GM12872 (cell line): Measurements from ENCODE around the gene LIN54.

ENCODE experiments used
- CTCF ChIP-seq: IDR thresholded peaks from 3 replicates; pipeline ENCODE4 v1.5.1; 2011; ENCODE audit warnings: low read depth, mild to moderate bottlenecking, low read length, moderate library complexity; ENCODE audit not compliant: insufficient read depth

The LIN54 gene

GRCh38 chr4:83010522-83011318 is at the start of gene LIN54:
Gene LIN54 (minus strand): TSS chr4:83010823. CDS start chr4:82984844, 25,979 bp downstream.
- no peak for TF ChIP-seq CTCF

- no peak for TF ChIP-seq CTCF
These were observed 44.3 kb upstream of the LIN54 start for GRCh38 chr4:83054928-83055327.

GRCh38 chr4:83046693-83047473 is 36.3 kb upstream of the LIN54 start:
- no peak for TF ChIP-seq CTCF

- no peak for TF ChIP-seq CTCF
These were observed 33.3 kb upstream of the LIN54 start for GRCh38 chr4:83043801-83044407.

- TF ChIP-seq CTCF, result no peak
These were observed 29.6 kb upstream of the LIN54 start for GRCh38 chr4:83040269-83040668.

- no peak for TF ChIP-seq CTCF
These were observed 26.5 kb upstream of the LIN54 start for GRCh38 chr4:83036991-83037665.
